GM12875 (cell line): Measurements from ENCODE around the gene FBXO46.

ENCODE experiments used
- H3K4me3 ChIP-seq: one replicate; pipeline ENCODE4 v1.5.1; 2011; ENCODE audit warnings: low read depth, low read length, control low read depth
- TF ChIP-seq, protein P1 (sequence below): IDR thresholded peaks from 2 replicates; pipeline ENCODE4 v1.5.1; 2011; ENCODE audit warnings: low read depth, mild to moderate bottlenecking, control low read depth, inconsistent platforms, low read length, moderate library complexity, borderline replicate concordance; ENCODE audit not compliant: insufficient read depth

The FBXO46 gene

GRCh38 chr19:45765702-45766295 lies 35.1 kb upstream of the FBXO46 start:
- no peak overlapping the region for H3K4me3 ChIP-seq
- TF ChIP-seq, protein P1, sequence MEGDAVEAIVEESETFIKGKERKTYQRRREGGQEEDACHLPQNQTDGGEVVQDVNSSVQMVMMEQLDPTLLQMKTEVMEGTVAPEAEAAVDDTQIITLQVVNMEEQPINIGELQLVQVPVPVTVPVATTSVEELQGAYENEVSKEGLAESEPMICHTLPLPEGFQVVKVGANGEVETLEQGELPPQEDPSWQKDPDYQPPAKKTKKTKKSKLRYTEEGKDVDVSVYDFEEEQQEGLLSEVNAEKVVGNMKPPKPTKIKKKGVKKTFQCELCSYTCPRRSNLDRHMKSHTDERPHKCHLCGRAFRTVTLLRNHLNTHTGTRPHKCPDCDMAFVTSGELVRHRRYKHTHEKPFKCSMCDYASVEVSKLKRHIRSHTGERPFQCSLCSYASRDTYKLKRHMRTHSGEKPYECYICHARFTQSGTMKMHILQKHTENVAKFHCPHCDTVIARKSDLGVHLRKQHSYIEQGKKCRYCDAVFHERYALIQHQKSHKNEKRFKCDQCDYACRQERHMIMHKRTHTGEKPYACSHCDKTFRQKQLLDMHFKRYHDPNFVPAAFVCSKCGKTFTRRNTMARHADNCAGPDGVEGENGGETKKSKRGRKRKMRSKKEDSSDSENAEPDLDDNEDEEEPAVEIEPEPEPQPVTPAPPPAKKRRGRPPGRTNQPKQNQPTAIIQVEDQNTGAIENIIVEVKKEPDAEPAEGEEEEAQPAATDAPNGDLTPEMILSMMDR, result no peak

GRCh38 chr19:45764945-45765701 lies 34.4 kb upstream of the FBXO46 start:
- TF ChIP-seq, protein P1, result no peak
- H3K4me3 ChIP-seq, result no peak overlapping the region

DNA sequence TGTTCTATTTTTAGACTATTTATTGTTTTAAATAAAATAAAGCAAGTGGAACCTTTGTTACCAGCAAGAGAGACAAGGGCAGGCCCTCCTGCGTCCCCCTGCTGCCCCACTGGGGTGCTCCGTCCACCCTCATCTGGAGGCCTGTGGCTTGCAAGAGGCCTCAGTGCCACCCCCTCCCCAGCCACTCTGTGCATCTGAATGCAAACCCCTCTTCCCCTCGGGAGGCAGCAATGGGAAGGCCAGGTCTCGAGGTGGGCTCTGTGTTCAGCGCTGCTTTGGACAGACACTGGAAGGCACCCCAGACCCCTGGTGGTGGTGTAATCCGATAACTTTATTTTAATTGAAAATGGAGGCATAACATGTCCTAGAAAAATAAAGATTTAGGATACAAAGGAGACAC lies 33.8 kb upstream of the FBXO46 start:
- no peak overlapping the region for H3K4me3 ChIP-seq
- TF ChIP-seq, protein P1, result no peak

GRCh38 chr19:45763691-45764294 lies 33.1 kb upstream of the FBXO46 start:
- TF ChIP-seq, protein P1, result no peak
- no peak overlapping the region for H3K4me3 ChIP-seq

DNA sequence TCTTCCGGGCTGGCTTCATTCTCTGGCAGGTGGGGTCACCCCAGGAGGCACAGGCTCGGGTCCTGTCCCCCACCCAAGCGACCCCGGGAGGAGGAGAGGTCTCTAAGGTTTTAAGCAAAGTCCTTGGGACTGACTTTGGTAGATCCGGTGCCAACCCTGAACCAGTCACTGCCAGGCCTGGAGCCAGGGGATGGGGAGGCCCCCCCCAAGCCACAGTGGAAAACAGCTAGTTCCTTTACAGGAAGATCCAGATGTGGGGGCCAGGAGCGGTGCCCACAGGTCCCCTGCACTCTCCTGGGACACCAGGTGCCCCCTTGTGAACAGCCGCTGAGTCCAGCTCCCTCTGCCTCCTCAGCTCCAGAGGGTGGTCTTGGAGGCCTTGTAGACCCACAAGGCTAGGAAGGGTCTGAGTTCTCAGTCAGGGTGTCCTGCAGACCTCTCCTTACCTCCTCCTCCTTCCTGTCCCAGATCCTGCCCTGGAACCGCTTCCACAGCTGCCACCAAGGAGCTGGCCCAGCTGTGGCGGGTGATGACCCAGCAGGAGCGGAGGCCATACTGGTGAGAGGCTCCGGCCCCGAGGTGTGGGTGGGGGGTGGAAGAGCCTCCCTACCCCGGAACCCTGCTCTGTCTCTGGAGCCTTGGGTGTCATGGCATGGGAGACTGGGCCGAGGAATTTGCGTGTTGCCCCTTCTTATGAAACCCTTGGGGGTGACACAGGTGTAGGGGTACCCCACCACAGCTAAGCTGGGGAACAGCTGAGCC lies 32.4 kb upstream of the FBXO46 start:
- TF ChIP-seq, protein P1, result no peak
- H3K4me3 ChIP-seq, result no peak overlapping the region

DNA sequence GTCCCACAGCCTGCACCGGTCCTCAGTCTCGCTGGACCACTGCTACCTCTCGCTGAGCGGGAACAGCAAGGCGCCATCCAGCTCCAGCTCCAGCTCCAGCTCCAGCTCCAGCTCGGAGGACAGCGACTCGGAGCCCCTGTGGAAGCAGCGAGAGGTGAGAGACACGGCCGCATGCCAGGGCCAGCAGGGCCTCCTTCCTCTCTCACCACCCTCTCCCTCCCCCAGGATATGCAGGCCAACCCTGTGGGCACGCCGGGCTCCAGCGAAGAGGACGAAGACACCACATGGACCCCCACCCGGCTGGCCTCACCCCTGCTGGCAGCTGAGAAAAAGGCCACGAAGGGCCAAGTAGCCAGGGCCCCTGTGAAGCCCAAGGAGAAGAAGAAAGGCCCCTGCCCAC lies 31.0 kb upstream of the FBXO46 start:
- TF ChIP-seq, protein P1, result no peak
- H3K4me3 ChIP-seq, result no peak overlapping the region
